Left ventricle myocardium inferior (tissue), 1 donor: Measurements from ENCODE around the gene DCDC2. TPM values are rescaled to one million over a fixed set of nuclear protein-coding genes. Genes with fewer than 3 reads are reported as not detected.

Experiments
- DNase-seq: peaks from one replicate; pipeline ENCODE4 v3.0.0-alpha.2; 2020
- H3K27ac ChIP-seq: fragments of 200-600 bp; replicated peaks from 2 replicates; pipeline ENCODE4 v1.8.0; 2021
- H3K27me3 ChIP-seq: fragments of 200-600 bp; 2 replicates; pipeline ENCODE4 v1.8.0; 2021; ENCODE audit warnings: low read depth
- H3K36me3 ChIP-seq: fragments of 200-600 bp; 2 replicates; pipeline ENCODE4 v1.8.0; 2021
- H3K4me1 ChIP-seq: fragments of 200-600 bp; 2 replicates; pipeline ENCODE4 v1.8.0; 2021
- H3K4me3 ChIP-seq: fragments of 200-600 bp; 2 replicates; pipeline ENCODE4 v1.8.0; 2021; ENCODE audit warnings: mild to moderate bottlenecking, moderate library complexity
- H3K9me3 ChIP-seq: fragments of 200-600 bp; replicated peaks from 2 replicates; pipeline ENCODE4 v1.8.0; 2021
- CTCF ChIP-seq: fragments of 200-600 bp; IDR thresholded peaks from 2 replicates; pipeline ENCODE4 v1.8.0; 2021; ENCODE audit warnings: antibody characterized with exemption, mild to moderate bottlenecking, borderline replicate concordance
- intact Hi-C: fragments of 100-400 bp; cut with micrococcal nuclease; formaldehyde crosslinking; loops from one replicate; pipeline ENCODE4 v1.11.0; 2022
- total RNA-seq: library from RNA; stranded (reverse); fragmentation: NEBNext Ultra II Directional; extraction: Animal tissue kit (Norgen Biotek cat#: 25700); gene quantifications from one replicate; pipeline ENCODE4 v1.2.1, GENCODE V29; 2021
- donor health status: DM: no; HTN: yes; CAD: no; lungs with severe emphysema.

Gene DCDC2
- total RNA-seq, 1 donor from 2014 or later = not detected

- Histone ChIP-seq H3K4me3 (no peak overlapping the region), H3K9me3 (peaks cover 4% of the 10 kb centered on the region), H3K27ac (no peak overlapping the region), H3K36me3 (no peaks in the 10 kb centered on the region), H3K27me3 (peaks cover 56% of the 10 kb centered on the region), H3K4me1 (peaks cover 5% of the 10 kb centered on the region)
- TF ChIP-seq CTCF = no peak
- no peak for DNase-seq
- intact Hi-C loops = no loop called here
Observed at GRCh38 chr6:24397631-24398030, 39.8 kb upstream of the DCDC2 start.

GRCh38 chr6:24396824-24397223, 39.0 kb upstream of the DCDC2 start:
- no peak for TF ChIP-seq CTCF
- H3K4me3 ChIP-seq = no peak overlapping the region
- DNase-seq = no peak
- H3K27ac ChIP-seq = no peak overlapping the region
- no peaks in the 10 kb centered on the region for H3K4me1 ChIP-seq
- peaks cover 56% of the 10 kb centered on the region for H3K27me3 ChIP-seq
- intact Hi-C loops = no loop called here
- H3K9me3 ChIP-seq = peaks cover 4% of the 10 kb centered on the region
- no peaks in the 10 kb centered on the region for H3K36me3 ChIP-seq

- no peak for DNase-seq
- intact Hi-C loops = no loop called here
- no peak overlapping the region for H3K4me3 ChIP-seq
- H3K27ac ChIP-seq = no peak overlapping the region
- peaks cover 48% of the 10 kb centered on the region for H3K27me3 ChIP-seq
- no peaks in the 10 kb centered on the region for H3K4me1 ChIP-seq
- no peak for TF ChIP-seq CTCF
- peaks cover 4% of the 10 kb centered on the region for H3K9me3 ChIP-seq
- H3K36me3 ChIP-seq = no peaks in the 10 kb centered on the region
Observed at GRCh38 chr6:24394780-24395437, 37.0 kb upstream of the DCDC2 start.

- intact Hi-C loops = no loop called here
- H3K27ac ChIP-seq = no peak overlapping the region
- H3K27me3 ChIP-seq = peaks cover 41% of the 10 kb centered on the region
- DNase-seq = no peak
- no peak for TF ChIP-seq CTCF
- H3K36me3 ChIP-seq = no peaks in the 10 kb centered on the region
- H3K9me3 ChIP-seq = peaks cover 4% of the 10 kb centered on the region
- no peaks in the 10 kb centered on the region for H3K4me1 ChIP-seq
- H3K4me3 ChIP-seq = no peak overlapping the region
Observed at GRCh38 chr6:24394061-24394779, 36.4 kb upstream of the DCDC2 start.

GRCh38 chr6:24391756-24392405, 34.0 kb upstream of the DCDC2 start:
- Histone ChIP-seq H3K4me1 (no peaks in the 10 kb centered on the region), H3K9me3 (peaks cover 4% of the 10 kb centered on the region), H3K4me3 (no peak overlapping the region), H3K36me3 (no peaks in the 10 kb centered on the region), H3K27ac (no peak overlapping the region), H3K27me3 (peaks cover 33% of the 10 kb centered on the region)
- intact Hi-C loops = no loop called here
- TF ChIP-seq CTCF = no peak
- no peak for DNase-seq
